Activated CD8-positive, alpha-beta T cell treated with anti-CD3 and anti-CD28 coated beads for 36 hours (primary cell): ENCODE results near the gene COL9A2. TPM values are rescaled to one million over a fixed set of nuclear protein-coding genes. Genes with fewer than 3 reads are reported as not detected.
A peak's percentile ranks its signal among the peaks of the same experiment; 100 is the strongest.
"Not testable (repeated sequence)": the region's sequence is repeated elsewhere in the genome, so short reads cannot be mapped to it uniquely, and the experiment has no call there.

Experiments used
- ATAC-seq: fragments of 200-7000 bp; cut with Tn5 transposase; one replicate; pipeline ENCODE4 v1.10.0; 2021; ENCODE audit warnings: mild to moderate bottlenecking, moderate library complexity
- CTCF ChIA-PET: fragments of 350-600 bp; sonication (Branson Sonifier 250); formaldehyde crosslinking; loops from one replicate; lab custom pipeline; 2021; ENCODE audit warnings: antibody characterized with exemption; lab: Charles Lee
- POLR2A ChIA-PET: fragments of 350-600 bp; sonication (Branson Sonifier 250); formaldehyde crosslinking; loops from one replicate; lab custom pipeline; 2021; ENCODE audit warnings: antibody characterized with exemption; lab: Charles Lee
- DNase-seq: peaks from one replicate; pipeline ENCODE4 v3.0.0-alpha.2; 2020
- H3K27ac Mint-ChIP-seq: one replicate; pipeline ENCODE4 v1.8.0; 2021; ENCODE audit warnings: mild to moderate bottlenecking, mixed read lengths
- H3K27me3 Mint-ChIP-seq: one replicate; pipeline ENCODE4 v1.8.0; 2021; ENCODE audit warnings: mixed read lengths
- H3K36me3 Mint-ChIP-seq: one replicate; pipeline ENCODE4 v1.8.0; 2021; ENCODE audit warnings: low read depth, mixed read lengths
- H3K4me1 Mint-ChIP-seq: one replicate; pipeline ENCODE4 v1.8.0; 2021; ENCODE audit warnings: low read depth, mixed read lengths
- H3K4me3 Mint-ChIP-seq: one replicate; pipeline ENCODE4 v1.8.0; 2021; ENCODE audit warnings: mild to moderate bottlenecking, moderate library complexity, mixed read lengths
- H3K9me3 Mint-ChIP-seq: one replicate; pipeline ENCODE4 v1.8.0; 2021; ENCODE audit warnings: mixed read lengths
- CTCF ChIP-seq: fragments of 200-600 bp; IDR thresholded peaks from one replicate; pipeline ENCODE4 v1.8.0; 2022; ENCODE audit warnings: antibody characterized with exemption, mild to moderate bottlenecking
- intact Hi-C: fragments of 100-400 bp; cut with micrococcal nuclease; formaldehyde crosslinking; loops from one replicate; pipeline ENCODE4 v1.10.0; 2022
- total RNA-seq, 2 experiments: library from RNA; stranded (reverse); gene quantifications; one replicate each; pipeline ENCODE4 v1.2.3, GENCODE V29; 2021

COL9A2 gene
- total RNA-seq, 2 experiments from 2014 or later = 4.3 to 5.4 TPM

DNA sequence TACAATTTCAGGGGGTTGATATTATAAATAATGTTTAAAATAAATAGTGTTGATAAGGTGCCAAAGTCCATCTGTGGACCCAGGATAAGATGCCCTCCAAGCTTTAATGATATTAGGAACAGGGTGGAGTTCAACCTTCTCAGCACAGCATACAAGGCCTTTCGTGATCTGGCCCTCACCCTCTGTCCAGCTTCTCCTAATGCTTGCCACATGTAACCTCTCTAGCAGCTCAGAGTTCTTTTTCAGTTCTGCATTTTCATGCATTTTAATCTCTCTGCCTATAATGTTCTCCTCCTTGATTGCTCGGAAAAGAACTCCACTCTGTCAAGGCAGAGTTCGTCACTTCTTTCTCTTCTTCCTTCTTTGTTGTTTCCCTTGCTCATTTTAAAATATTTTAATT, 35.0 kb upstream of the COL9A2 start:
- ChIA-PET POLR2A (interaction anchor here (0.8 to 1.0 kb wide), 3 partner anchors 11 to 277 kb away, joined by 3 to 4 read pairs (median 3); no protein-coding TSS in a partner anchor), CTCF (interaction anchor here (0.9 to 3.1 kb wide), 4 partner anchors 10 to 208 kb away, joined by 3 to 21 read pairs (median 11); no protein-coding TSS in a partner anchor)
- intact Hi-C loops = no loop called here
- Mint-ChIP-seq H3K4me3 (no peak overlapping the region), H3K27ac (no peak overlapping the region), H3K9me3 (no peaks in the 10 kb centered on the region), H3K27me3 (no peaks in the 10 kb centered on the region), H3K4me1 (peaks cover 2% of the 10 kb centered on the region), H3K36me3 (no peaks in the 10 kb centered on the region)
- TF ChIP-seq CTCF = no peak
- DNase-seq (no peak), ATAC-seq (no peak)

DNA sequence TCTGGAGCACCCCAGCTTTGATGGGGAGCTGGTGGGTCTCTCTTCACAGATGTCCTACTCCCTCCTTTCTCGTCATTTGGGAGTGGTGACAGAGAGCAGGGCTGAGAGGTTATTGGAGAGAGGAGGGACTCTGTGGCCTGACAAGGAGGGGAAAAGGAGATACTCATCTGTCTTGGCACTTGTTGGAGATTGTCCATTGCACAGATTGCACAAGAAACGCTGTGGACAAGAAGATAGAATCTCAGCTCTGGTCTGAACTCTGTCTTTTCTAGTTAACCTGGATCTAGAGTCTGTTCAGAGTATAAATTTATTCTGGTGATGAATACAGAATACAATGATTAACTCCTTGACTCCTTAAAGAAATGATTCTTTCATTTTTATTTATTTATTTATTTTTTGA, 34.0 kb upstream of the COL9A2 start:
- no peak overlapping the region for H3K4me3 Mint-ChIP-seq
- ChIA-PET POLR2A (interaction anchor here (1.0 kb wide), 1 partner anchor 10 kb away, joined by 3 read pairs; no protein-coding TSS in a partner anchor), CTCF (interaction anchor here (1.8 to 3.1 kb wide), 2 partner anchors 12 to 36 kb away, joined by 6 to 21 read pairs; no protein-coding TSS in a partner anchor)
- no peaks in the 10 kb centered on the region for H3K27me3 Mint-ChIP-seq
- peaks cover 2% of the 10 kb centered on the region for H3K4me1 Mint-ChIP-seq
- no peak overlapping the region for H3K27ac Mint-ChIP-seq
- TF ChIP-seq CTCF = no peak
- H3K36me3 Mint-ChIP-seq = no peaks in the 10 kb centered on the region
- no peak for DNase-seq
- H3K9me3 Mint-ChIP-seq = no peaks in the 10 kb centered on the region
- intact Hi-C loops = no loop called here
- no peak for ATAC-seq

- TF ChIP-seq CTCF = no peak
- no peak overlapping the region for H3K4me3 Mint-ChIP-seq
- POLR2A ChIA-PET = no interaction called here
- DNase-seq = no peak
- H3K9me3 Mint-ChIP-seq = no peaks in the 10 kb centered on the region
- intact Hi-C loops = no loop called here
- H3K27ac Mint-ChIP-seq = no peak overlapping the region
- ATAC-seq = no peak
- H3K27me3 Mint-ChIP-seq = no peaks in the 10 kb centered on the region
- H3K36me3 Mint-ChIP-seq = no peaks in the 10 kb centered on the region
- CTCF ChIA-PET = no interaction called here
- H3K4me1 Mint-ChIP-seq = peaks cover 2% of the 10 kb centered on the region
Observed at GRCh38 chr1:40350391-40350790, 33.3 kb upstream of the COL9A2 start.

- H3K9me3 Mint-ChIP-seq = no peaks in the 10 kb centered on the region
- DNase-seq (peak; percentile 55), ATAC-seq (peak; percentile 61)
- CTCF ChIA-PET = interaction anchor here (0.6 to 2.6 kb wide), 10 partner anchors 8 to 201 kb away, joined by 3 to 11 read pairs (median 4); partner anchors contain the start of gene COL9A2
- peak overlapping the region; percentile 51 for H3K4me3 Mint-ChIP-seq
- POLR2A ChIA-PET = interaction anchor here (0.6 to 1.9 kb wide), 6 partner anchors 9 to 41 kb away, joined by 3 to 5 read pairs (median 4); no protein-coding TSS in a partner anchor
- H3K36me3 Mint-ChIP-seq = peaks cover 6% of the 10 kb centered on the region
- H3K4me1 Mint-ChIP-seq = peaks cover 45% of the 10 kb centered on the region
- intact Hi-C loops = no loop called here
- TF ChIP-seq CTCF = no peak
- H3K27ac Mint-ChIP-seq = peak overlapping the region; percentile 16
- H3K27me3 Mint-ChIP-seq = no peaks in the 10 kb centered on the region
Observed at GRCh38 chr1:40344597-40344996, 27.5 kb upstream of the COL9A2 start.

- Mint-ChIP-seq H3K27ac (peak overlapping the region; percentile 91), H3K4me3 (peak overlapping the region; percentile 15), H3K4me1 (peaks cover 54% of the 10 kb centered on the region)
- intact Hi-C loops, H3K9me3 Mint-ChIP-seq, H3K27me3 Mint-ChIP-seq, ATAC-seq, H3K36me3 Mint-ChIP-seq, DNase-seq: not testable (repeated sequence)
- POLR2A ChIA-PET = interaction anchor here (0.6 to 2.7 kb wide), 9 partner anchors 12 to 301 kb away, joined by 3 to 14 read pairs (median 4); partner anchors contain the start of gene ZFP69B
- CTCF ChIA-PET = interaction anchor here (0.8 to 9.1 kb wide), 16 partner anchors 11 to 258 kb away, joined by 3 to 331 read pairs (median 6); partner anchors contain the start of gene SMAP2
Observed at GRCh38 chr1:40342381-40342717, 25.3 kb upstream of the COL9A2 start.
